HEK293 (cell line): ENCODE results near the gene TMEM255A.

Source experiments
- CTCF ChIA-PET: fragments of 350-600 bp; formaldehyde crosslinking; extraction: SDS; loops from one replicate; lab custom pipeline; 2021; ENCODE audit warnings: antibody characterized with exemption; lab: Yijun Ruan, JAX
- POLR2A ChIA-PET: fragments of 300-600 bp; formaldehyde crosslinking; extraction: SDS; loops from one replicate; lab custom pipeline; 2020; ENCODE audit warnings: antibody characterized with exemption, inconsistent platforms; lab: Yijun Ruan, JAX
- H3K27ac ChIP-seq: fragments of 200-500 bp; sonication (Bioruptor generic); 2 replicates; pipeline ENCODE4 v1.5.1; 2014; ENCODE audit warnings: low read depth, low read length, control low read depth, inconsistent platforms; ENCODE audit errors: extremely low read depth
- H3K36me3 ChIP-seq, 2 experiments: fragments of 200-500 bp in 1 of 2; sonication (Bioruptor generic) in 1 of 2; 1 replicate in 1 of 2; 2 replicates in 1 of 2; pipeline ENCODE4 v1.5.1; 2014 to 2017; ENCODE audit warnings: inconsistent platforms in 2 of 2, low read length in 2 of 2; ENCODE audit not compliant: control insufficient read depth in 2 of 2, insufficient read depth in 1 of 2
- H3K4me1 ChIP-seq: fragments of 200-500 bp; sonication (Bioruptor generic); 2 replicates; pipeline ENCODE4 v1.5.1; 2014; ENCODE audit warnings: mild to moderate bottlenecking, low read length, inconsistent platforms; ENCODE audit not compliant: control insufficient read depth, insufficient read depth
- H3K4me3 ChIP-seq: 2 replicates; pipeline ENCODE4 v1.5.1; 2011; ENCODE audit warnings: low read depth, mild to moderate bottlenecking, control low read depth, low read length, moderate library complexity
- H3K9me3 ChIP-seq: fragments of 200-500 bp; sonication (Bioruptor generic); 2 replicates; pipeline ENCODE4 v1.5.1; 2014; ENCODE audit warnings: low read depth, low read length, inconsistent platforms; ENCODE audit not compliant: control insufficient read depth, insufficient read depth
- MEIS1 ChIP-seq: sonication (generic); formaldehyde crosslinking; IDR thresholded peaks from 2 replicates; pipeline ENCODE4 v1.8.1; 2022; ENCODE audit warnings: missing genetic modification reagents, mild to moderate bottlenecking, borderline replicate concordance
- RBAK ChIP-seq: fragments of 450-650 bp; formaldehyde crosslinking; IDR thresholded peaks from 2 replicates; pipeline ENCODE4 v1.5.1; 2016; ENCODE audit warnings: missing biosample characterization, missing genetic modification characterization
- REST ChIP-seq: fragments of 450-650 bp; formaldehyde crosslinking; IDR thresholded peaks from 2 replicates; pipeline ENCODE4 v1.5.1; 2016; ENCODE audit warnings: missing biosample characterization, missing genetic modification characterization
- SCRT1 ChIP-seq: fragments of 450-650 bp; formaldehyde crosslinking; IDR thresholded peaks from 2 replicates; pipeline ENCODE4 v1.5.1; 2016; ENCODE audit warnings: missing biosample characterization, missing genetic modification characterization, borderline replicate concordance
- SCRT2 ChIP-seq: fragments of 450-650 bp; formaldehyde crosslinking; IDR thresholded peaks from 2 replicates; pipeline ENCODE4 v1.5.1; 2016; ENCODE audit warnings: missing biosample characterization, missing genetic modification characterization
- SETDB1 ChIP-seq: IDR thresholded peaks from one replicate; pipeline ENCODE4 v1.6.1; 2017; ENCODE audit warnings: mild to moderate bottlenecking, low read length, moderate library complexity, mixed read lengths; ENCODE audit not compliant: insufficient read length
- TRIM28 ChIP-seq: IDR thresholded peaks from 2 replicates; pipeline ENCODE4 v1.6.1; 2011; ENCODE audit warnings: low read length, control low read depth, borderline replicate concordance
- YY2 ChIP-seq: fragments of 450-650 bp; formaldehyde crosslinking; IDR thresholded peaks from 2 replicates; pipeline ENCODE4 v1.5.1; 2016; ENCODE audit warnings: missing biosample characterization, missing genetic modification characterization
- ZEB2 ChIP-seq: fragments of 450-650 bp; formaldehyde crosslinking; IDR thresholded peaks from 2 replicates; pipeline ENCODE4 v1.5.1; 2016; ENCODE audit warnings: missing biosample characterization, missing genetic modification characterization
- ZNF121 ChIP-seq: fragments of 450-650 bp; formaldehyde crosslinking; IDR thresholded peaks from 2 replicates; pipeline ENCODE4 v1.5.1; 2016; ENCODE audit warnings: missing biosample characterization, missing genetic modification characterization
- ZNF132 ChIP-seq: fragments of 450-650 bp; formaldehyde crosslinking; IDR thresholded peaks from 2 replicates; pipeline ENCODE4 v1.5.1; 2017; ENCODE audit warnings: missing biosample characterization, missing genetic modification characterization, borderline replicate concordance
- ZNF18 ChIP-seq: fragments of 450-650 bp; formaldehyde crosslinking; IDR thresholded peaks from 2 replicates; pipeline ENCODE4 v1.5.1; 2016; ENCODE audit warnings: missing biosample characterization, missing genetic modification characterization
- ZNF23 ChIP-seq: fragments of 450-650 bp; formaldehyde crosslinking; IDR thresholded peaks from 2 replicates; pipeline ENCODE4 v1.5.1; 2016; ENCODE audit warnings: missing biosample characterization, missing genetic modification characterization, borderline replicate concordance
- ZNF26 ChIP-seq: fragments of 450-650 bp; formaldehyde crosslinking; IDR thresholded peaks from 2 replicates; pipeline ENCODE4 v1.5.1; 2016; ENCODE audit warnings: missing biosample characterization, missing genetic modification characterization
- ZNF341 ChIP-seq: fragments of 450-650 bp; formaldehyde crosslinking; IDR thresholded peaks from 2 replicates; pipeline ENCODE4; 2016; ENCODE audit warnings: low read depth, missing biosample characterization, missing genetic modification characterization
- ZNF366 ChIP-seq: fragments of 450-650 bp; formaldehyde crosslinking; conservative IDR thresholded peaks from 2 replicates; pipeline ENCODE4 v1.5.1; 2016; ENCODE audit warnings: missing biosample characterization, missing genetic modification characterization
- ZNF48 ChIP-seq: fragments of 450-650 bp; formaldehyde crosslinking; IDR thresholded peaks from 2 replicates; pipeline ENCODE4 v1.5.1; 2016; ENCODE audit warnings: missing biosample characterization, missing genetic modification characterization
- ZNF549 ChIP-seq: fragments of 450-650 bp; IDR thresholded peaks from 2 replicates; pipeline ENCODE4 v1.5.1; 2018; ENCODE audit warnings: missing biosample characterization, missing genetic modification characterization, mild to moderate bottlenecking, inconsistent platforms, moderate library complexity
- ZNF571 ChIP-seq: fragments of 450-650 bp; formaldehyde crosslinking; IDR thresholded peaks from 2 replicates; pipeline ENCODE4 v1.5.0; 2017; ENCODE audit warnings: missing biosample characterization, missing genetic modification characterization
- ZNF654 ChIP-seq: fragments of 450-650 bp; formaldehyde crosslinking; IDR thresholded peaks from 2 replicates; pipeline ENCODE4 v1.5.1; 2016; ENCODE audit warnings: low read depth, missing biosample characterization, missing genetic modification characterization
- ZNF677 ChIP-seq: fragments of 450-650 bp; IDR thresholded peaks from 2 replicates; pipeline ENCODE4 v1.5.0; 2018; ENCODE audit warnings: missing biosample characterization, mild to moderate bottlenecking, missing genetic modification characterization, moderate library complexity
- ZNF76 ChIP-seq: fragments of 450-650 bp; formaldehyde crosslinking; IDR thresholded peaks from 2 replicates; pipeline ENCODE4; 2016; ENCODE audit warnings: low read depth, missing biosample characterization, missing genetic modification characterization, borderline replicate concordance
- ZSCAN23 ChIP-seq: fragments of 450-650 bp; formaldehyde crosslinking; IDR thresholded peaks from 2 replicates; pipeline ENCODE4 v1.5.1; 2016; ENCODE audit warnings: missing biosample characterization, missing genetic modification characterization
- ZXDB ChIP-seq: fragments of 450-650 bp; formaldehyde crosslinking; IDR thresholded peaks from 2 replicates; pipeline ENCODE4 v1.5.1; 2016; ENCODE audit warnings: missing biosample characterization, missing genetic modification characterization
- TF ChIP-seq, protein P1 (sequence below): fragments of 450-650 bp; formaldehyde crosslinking; IDR thresholded peaks from 2 replicates; pipeline ENCODE4 v1.5.1; 2016; ENCODE audit warnings: missing biosample characterization, missing genetic modification characterization
- TF ChIP-seq, protein P2 (sequence below): fragments of 450-650 bp; formaldehyde crosslinking; optimal IDR thresholded peaks from 2 replicates; pipeline ENCODE3; 2016; ENCODE audit warnings: missing biosample characterization, mild to moderate bottlenecking, missing genetic modification characterization
- TF ChIP-seq, protein P3 (sequence below): sonication (generic); formaldehyde crosslinking; IDR thresholded peaks from 2 replicates; pipeline ENCODE4 v1.8.1; 2022; ENCODE audit warnings: mild to moderate bottlenecking, moderate library complexity, missing genetic modification reagents

The TMEM255A gene

DNA sequence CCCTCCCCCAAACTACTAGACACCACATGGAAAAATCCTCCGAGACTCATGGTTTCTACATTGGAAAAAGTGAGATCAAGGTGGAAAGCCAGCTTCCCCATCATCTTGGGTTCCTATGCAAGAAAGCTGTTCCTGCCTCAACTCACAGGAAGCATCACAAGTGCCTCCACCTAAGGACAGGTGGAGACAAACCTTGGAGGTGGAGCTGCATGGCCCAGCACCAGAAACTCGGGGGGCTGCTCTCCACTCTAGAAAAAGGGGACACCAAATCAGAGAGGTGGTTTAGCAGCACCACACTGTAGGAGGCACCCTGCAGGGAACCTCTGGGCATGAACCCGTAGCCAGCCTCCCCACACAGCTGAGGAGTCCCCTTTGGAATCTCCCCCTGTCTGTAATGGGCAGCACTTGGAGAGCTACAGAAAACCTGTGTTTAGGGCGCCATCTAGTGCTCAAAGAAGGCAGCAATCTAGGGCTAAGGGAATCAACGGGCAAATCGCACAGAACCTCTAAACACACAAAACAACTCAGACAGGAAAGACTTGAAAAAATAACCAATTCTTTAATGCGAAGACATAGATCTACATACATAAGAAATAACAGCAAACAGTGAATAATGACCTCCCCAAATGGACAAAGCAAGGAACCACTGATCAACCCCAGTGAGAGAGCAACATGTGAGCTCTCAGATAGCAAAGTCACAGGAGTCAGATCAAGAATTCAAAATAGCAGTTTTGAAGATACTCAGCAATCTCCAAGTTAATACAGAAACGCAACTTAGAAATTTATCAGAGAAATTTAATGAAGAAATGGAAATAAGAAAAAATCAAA lies 97.6 kb downstream of the TMEM255A start:
- POLR2A ChIA-PET, result no interaction called here
- no peaks in the 10 kb centered on the region; a peak in 1 of 3 replicates for H3K36me3 ChIP-seq
- no peak overlapping the region for H3K4me3 ChIP-seq
- no peak overlapping the region for H3K27ac ChIP-seq
- no peaks in the 10 kb centered on the region; the same call in none of the 2 replicates for H3K9me3 ChIP-seq
- no peaks in the 10 kb centered on the region for H3K4me1 ChIP-seq
- CTCF ChIA-PET, result interaction anchor here (0.6 to 2.9 kb wide), 39 partner anchors 9 to 1331 kb away, joined by 3 to 41 read pairs (median 4); partner anchors contain the start of gene ZBTB33
- TF ChIP-seq ZNF76 (tag by site-specific recombination) (no peak), ZNF26 (tag by site-specific recombination) (no peak), RBAK (tag by site-specific recombination) (no peak), TRIM28 (no peak), ZNF121 (tag by site-specific recombination) (no peak), ZNF366 (tag by site-specific recombination) (no peak), ZSCAN23 (no peak), YY2 (tag by site-specific recombination) (no peak), ZNF18 (tag by site-specific recombination) (no peak), ZNF571 (no peak), ZXDB (no peak), SETDB1 (no peak), ZNF654 (peak; percentile 87), SCRT2 (tag by site-specific recombination) (peak; percentile 68; the same call in 1 of the 2 replicates), ZNF549 (tag by site-specific recombination) (no peak), ZEB2 (no peak), ZNF677 (tag by site-specific recombination) (no peak), ZNF48 (tag by site-specific recombination) (no peak), ZNF341 (tag by site-specific recombination) (no peak), MEIS1 (no peak), ZNF23 (no peak), REST (no peak), SCRT1 (tag by site-specific recombination) (peak; percentile 61; the same call in 1 of the 2 replicates), ZNF132 (tag by site-specific recombination) (no peak)
- TF ChIP-seq, protein P1, sequence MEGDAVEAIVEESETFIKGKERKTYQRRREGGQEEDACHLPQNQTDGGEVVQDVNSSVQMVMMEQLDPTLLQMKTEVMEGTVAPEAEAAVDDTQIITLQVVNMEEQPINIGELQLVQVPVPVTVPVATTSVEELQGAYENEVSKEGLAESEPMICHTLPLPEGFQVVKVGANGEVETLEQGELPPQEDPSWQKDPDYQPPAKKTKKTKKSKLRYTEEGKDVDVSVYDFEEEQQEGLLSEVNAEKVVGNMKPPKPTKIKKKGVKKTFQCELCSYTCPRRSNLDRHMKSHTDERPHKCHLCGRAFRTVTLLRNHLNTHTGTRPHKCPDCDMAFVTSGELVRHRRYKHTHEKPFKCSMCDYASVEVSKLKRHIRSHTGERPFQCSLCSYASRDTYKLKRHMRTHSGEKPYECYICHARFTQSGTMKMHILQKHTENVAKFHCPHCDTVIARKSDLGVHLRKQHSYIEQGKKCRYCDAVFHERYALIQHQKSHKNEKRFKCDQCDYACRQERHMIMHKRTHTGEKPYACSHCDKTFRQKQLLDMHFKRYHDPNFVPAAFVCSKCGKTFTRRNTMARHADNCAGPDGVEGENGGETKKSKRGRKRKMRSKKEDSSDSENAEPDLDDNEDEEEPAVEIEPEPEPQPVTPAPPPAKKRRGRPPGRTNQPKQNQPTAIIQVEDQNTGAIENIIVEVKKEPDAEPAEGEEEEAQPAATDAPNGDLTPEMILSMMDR (tag by site-specific recombination), result peak; percentile 51
- TF ChIP-seq, protein P2, sequence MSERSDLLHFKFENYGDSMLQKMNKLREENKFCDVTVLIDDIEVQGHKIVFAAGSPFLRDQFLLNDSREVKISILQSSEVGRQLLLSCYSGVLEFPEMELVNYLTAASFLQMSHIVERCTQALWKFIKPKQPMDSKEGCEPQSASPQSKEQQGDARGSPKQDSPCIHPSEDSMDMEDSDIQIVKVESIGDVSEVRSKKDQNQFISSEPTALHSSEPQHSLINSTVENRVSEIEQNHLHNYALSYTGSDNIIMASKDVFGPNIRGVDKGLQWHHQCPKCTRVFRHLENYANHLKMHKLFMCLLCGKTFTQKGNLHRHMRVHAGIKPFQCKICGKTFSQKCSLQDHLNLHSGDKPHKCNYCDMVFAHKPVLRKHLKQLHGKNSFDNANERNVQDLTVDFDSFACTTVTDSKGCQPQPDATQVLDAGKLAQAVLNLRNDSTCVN (tag by site-specific recombination), result no peak
- TF ChIP-seq, protein P3, sequence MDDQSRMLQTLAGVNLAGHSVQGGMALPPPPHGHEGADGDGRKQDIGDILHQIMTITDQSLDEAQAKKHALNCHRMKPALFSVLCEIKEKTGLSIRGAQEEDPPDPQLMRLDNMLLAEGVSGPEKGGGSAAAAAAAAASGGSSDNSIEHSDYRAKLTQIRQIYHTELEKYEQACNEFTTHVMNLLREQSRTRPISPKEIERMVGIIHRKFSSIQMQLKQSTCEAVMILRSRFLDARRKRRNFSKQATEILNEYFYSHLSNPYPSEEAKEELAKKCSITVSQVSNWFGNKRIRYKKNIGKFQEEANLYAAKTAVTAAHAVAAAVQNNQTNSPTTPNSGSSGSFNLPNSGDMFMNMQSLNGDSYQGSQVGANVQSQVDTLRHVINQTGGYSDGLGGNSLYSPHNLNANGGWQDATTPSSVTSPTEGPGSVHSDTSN (CRISPR knock-in tag), result no peak
